Neural progenitor cell (in vitro differentiated cells): ENCODE measurements around the gene DNAJC3. TPM values are rescaled to one million over a fixed set of nuclear protein-coding genes. Genes with fewer than 3 reads are reported as not detected.

Experiments
- DNase-seq: peaks from one replicate; pipeline ENCODE4 v3.0.0-alpha.2; 2016; ENCODE audit warnings: low spot score
- H2AFZ ChIP-seq: fragments of 200-600 bp; sonication (generic); replicated peaks from 2 replicates; pipeline ENCODE4 v1.6.1; 2016; ENCODE audit warnings: antibody characterized with exemption
- H3F3A ChIP-seq: fragments of 200-600 bp; sonication (generic); 2 replicates; pipeline ENCODE4 v1.6.1; 2016; ENCODE audit warnings: antibody characterized with exemption, low read depth
- H3K27ac ChIP-seq: fragments of 200-600 bp; sonication (generic); 2 replicates; pipeline ENCODE4 v1.5.1; 2016; ENCODE audit warnings: mild to moderate bottlenecking
- H3K27me3 ChIP-seq: fragments of 200-600 bp; sonication (generic); 2 replicates; pipeline ENCODE4 v1.6.1; 2016; ENCODE audit warnings: mild to moderate bottlenecking, moderate library complexity
- H3K36me3 ChIP-seq: fragments of 200-600 bp; sonication (generic); 2 replicates; pipeline ENCODE4 v1.5.1; 2016
- H3K4me1 ChIP-seq: fragments of 200-600 bp; sonication (generic); 2 replicates; pipeline ENCODE4 v1.6.1; 2016; ENCODE audit warnings: mixed run types
- H3K4me2 ChIP-seq: fragments of 200-600 bp; sonication (generic); 2 replicates; pipeline ENCODE4 v1.6.1; 2016
- H3K4me3 ChIP-seq: fragments of 200-600 bp; sonication (generic); 2 replicates; pipeline ENCODE4 v1.5.1; 2016
- H3K79me2 ChIP-seq: fragments of 200-600 bp; sonication (generic); 2 replicates; pipeline ENCODE4 v1.6.1; 2016; ENCODE audit warnings: low read depth
- H3K9ac ChIP-seq: fragments of 200-600 bp; sonication (generic); 2 replicates; pipeline ENCODE4 v1.6.1; 2016
- H3K9me3 ChIP-seq: fragments of 200-600 bp; sonication (generic); 2 replicates; pipeline ENCODE4 v1.5.1; 2016; ENCODE audit warnings: low read depth
- H4K20me1 ChIP-seq: fragments of 200-600 bp; sonication (generic); 2 replicates; pipeline ENCODE4 v1.6.1; 2016; ENCODE audit warnings: low read depth
- H3K27ac Mint-ChIP-seq: 3 replicates; pipeline ENCODE4 v1.8.0; 2021; ENCODE audit warnings: mixed read lengths
- H3K27me3 Mint-ChIP-seq: 2 replicates; pipeline ENCODE4 v1.8.0; 2022; ENCODE audit warnings: low read depth, mild to moderate bottlenecking, inconsistent platforms, moderate library complexity, mixed read lengths; ENCODE audit not compliant: insufficient read depth
- H3K36me3 Mint-ChIP-seq: 3 replicates; pipeline ENCODE4 v1.8.0; 2021; ENCODE audit warnings: mixed read lengths
- H3K4me1 Mint-ChIP-seq: 3 replicates; pipeline ENCODE4 v1.8.0; 2021; ENCODE audit warnings: mixed read lengths
- H3K4me3 Mint-ChIP-seq: 3 replicates; pipeline ENCODE4 v1.8.0; 2021; ENCODE audit warnings: mild to moderate bottlenecking, moderate library complexity, mixed read lengths
- H3K9me3 Mint-ChIP-seq: 3 replicates; pipeline ENCODE4 v1.8.0; 2020; ENCODE audit warnings: mixed read lengths
- CTCF ChIP-seq: fragments of 200-600 bp; sonication (generic); IDR thresholded peaks from 2 replicates; pipeline ENCODE4 v1.5.1; 2017; ENCODE audit warnings: antibody characterized with exemption, mild to moderate bottlenecking
- EZH2 ChIP-seq: fragments of 200-600 bp; sonication (generic); IDR thresholded peaks from 2 replicates; pipeline ENCODE4 v1.6.1; 2017; ENCODE audit warnings: antibody characterized with exemption, mild to moderate bottlenecking, moderate library complexity
- EZH2phosphoT487 ChIP-seq: fragments of 200-600 bp; sonication (generic); IDR thresholded peaks from 2 replicates; pipeline ENCODE4 v1.6.1; 2017; ENCODE audit warnings: antibody characterized with exemption
- total RNA-seq: library from RNA; depleted of rRNA; stranded (reverse); fragments of >200 nt; gene quantifications from 2 replicates; pipeline ENCODE4 v1.2.3, GENCODE V29; 2015; ENCODE audit warnings: low replicate concordance

The DNAJC3 gene
- total RNA-seq, 1 donor from 2014 or later, result 17.3 TPM

- H3K4me3 Mint-ChIP-seq, result no peak overlapping the region
- H3K9me3 ChIP-seq, result no peaks in the 10 kb centered on the region
- H3K27ac Mint-ChIP-seq, result peak overlapping the region; percentile 17
- H3K79me2 ChIP-seq, result no peaks in the 10 kb centered on the region
- no peaks in the 10 kb centered on the region for H3K27me3 ChIP-seq
- no peak overlapping the region for H3K9ac ChIP-seq
- no peaks in the 10 kb centered on the region for H3K9me3 Mint-ChIP-seq
- peaks cover 4% of the 10 kb centered on the region for H3K36me3 ChIP-seq
- peaks cover 40% of the 10 kb centered on the region for H3K36me3 Mint-ChIP-seq
- no peaks in the 10 kb centered on the region for H3K4me1 ChIP-seq
- H3K4me3 ChIP-seq, result no peak overlapping the region
- no peaks in the 10 kb centered on the region for H3K27me3 Mint-ChIP-seq
- TF ChIP-seq EZH2 (no peak), CTCF (no peak), EZH2phosphoT487 (no peak)
- no peak for DNase-seq
- H3K4me2 ChIP-seq, result no peak overlapping the region
- no peak overlapping the region for H3K27ac ChIP-seq
- H4K20me1 ChIP-seq, result no peaks in the 10 kb centered on the region
- H3F3A ChIP-seq, result no peaks in the 10 kb centered on the region
- no peak overlapping the region for H2AFZ ChIP-seq
- H3K4me1 Mint-ChIP-seq, result no peaks in the 10 kb centered on the region
Observed at GRCh38 chr13:95793018-95793555, 116.1 kb downstream of the DNAJC3 start.

GRCh38 chr13:95793781-95794180, 116.8 kb downstream of the DNAJC3 start:
- Mint-ChIP-seq H3K36me3 (peaks cover 39% of the 10 kb centered on the region), H3K9me3 (no peaks in the 10 kb centered on the region)
- TF ChIP-seq CTCF (no peak), EZH2phosphoT487 (no peak), EZH2 (no peak)

GRCh38 chr13:95797016-95797415, 120.1 kb downstream of the DNAJC3 start:
- Histone ChIP-seq H3K36me3 (peaks cover 4% of the 10 kb centered on the region), H3K4me3 (no peak overlapping the region), H3K27ac (no peak overlapping the region), H3K79me2 (no peaks in the 10 kb centered on the region), H2AFZ (no peak overlapping the region), H3K27me3 (no peaks in the 10 kb centered on the region), H4K20me1 (no peaks in the 10 kb centered on the region), H3K9me3 (no peaks in the 10 kb centered on the region), H3K4me1 (peaks cover 9% of the 10 kb centered on the region), H3K9ac (no peak overlapping the region), H3K4me2 (no peak overlapping the region), H3F3A (no peaks in the 10 kb centered on the region)
- H3K9me3 Mint-ChIP-seq, result no peaks in the 10 kb centered on the region
- no peak for DNase-seq
- H3K36me3 Mint-ChIP-seq, result peaks cover 20% of the 10 kb centered on the region
- TF ChIP-seq CTCF, result no peak
- TF ChIP-seq EZH2, result no peak
- no peak for TF ChIP-seq EZH2phosphoT487
- H3K27ac Mint-ChIP-seq, result no peak overlapping the region
- no peak overlapping the region for H3K4me3 Mint-ChIP-seq
- H3K4me1 Mint-ChIP-seq, result no peaks in the 10 kb centered on the region
- H3K27me3 Mint-ChIP-seq, result no peaks in the 10 kb centered on the region

More at GRCh38 chr13:95793781-95794180, 116.8 kb downstream of the DNAJC3 start:
- Histone ChIP-seq H3K79me2 (no peaks in the 10 kb centered on the region), H3K4me1 (no peaks in the 10 kb centered on the region), H3K4me3 (no peak overlapping the region), H3K4me2 (no peak overlapping the region), H3F3A (no peaks in the 10 kb centered on the region), H4K20me1 (no peaks in the 10 kb centered on the region), H3K36me3 (peaks cover 4% of the 10 kb centered on the region), H3K27me3 (no peaks in the 10 kb centered on the region), H2AFZ (no peak overlapping the region), H3K9me3 (no peaks in the 10 kb centered on the region), H3K27ac (no peak overlapping the region), H3K9ac (no peak overlapping the region)
- H3K27ac Mint-ChIP-seq, result no peak overlapping the region
- H3K4me3 Mint-ChIP-seq, result no peak overlapping the region
- DNase-seq, result no peak
- H3K4me1 Mint-ChIP-seq, result no peaks in the 10 kb centered on the region
- H3K27me3 Mint-ChIP-seq, result no peaks in the 10 kb centered on the region
